AG04450 (cell line): ENCODE data around the gene TSPAN4. TPM values are rescaled to one million over a fixed set of nuclear protein-coding genes. Genes with fewer than 3 reads are reported as not detected.

Experiments
- CTCF ChIA-PET: fragments of 300-600, 350-600 bp; formaldehyde crosslinking; extraction: SDS; loops from one replicate; lab custom pipeline; 2022; ENCODE audit warnings: antibody characterized with exemption, inconsistent platforms; lab: Charles Lee
- POLR2A ChIA-PET: fragments of 350-600 bp; formaldehyde crosslinking; extraction: SDS; loops from one replicate; lab custom pipeline; 2021; ENCODE audit warnings: antibody characterized with exemption, inconsistent platforms; lab: Yijun Ruan, JAX
- DNase-seq: peaks from one replicate; pipeline ENCODE4 v3.0.0-alpha.2; 2011; ENCODE audit warnings: low read depth, low spot score
- H3K27ac ChIP-seq: one replicate; pipeline ENCODE4 v1.5.1; 2012; ENCODE audit warnings: low read depth, low read length, control low read depth
- H3K27me3 ChIP-seq: one replicate; pipeline ENCODE4 v1.6.0; 2012; ENCODE audit warnings: low read length; ENCODE audit not compliant: control insufficient read depth, insufficient read depth
- H3K4me3 ChIP-seq: 2 replicates; pipeline ENCODE4 v1.5.1; 2011; ENCODE audit warnings: mild to moderate bottlenecking, low read depth, low read length, control low read depth
- H3K9me3 ChIP-seq: 2 replicates; pipeline ENCODE4 v1.5.1; 2012; ENCODE audit warnings: low read length; ENCODE audit not compliant: control insufficient read depth, insufficient read depth
- CTCF ChIP-seq: IDR thresholded peaks from 2 replicates; pipeline ENCODE4 v1.5.1; 2011; ENCODE audit warnings: low read depth, low read length, control low read depth, inconsistent platforms
- polyA plus RNA-seq: library from polyadenylated mRNA; depleted of rRNA; stranded (reverse); fragments of >200 nt; gene quantifications from 2 replicates; pipeline ENCODE4 v1.2.3, GENCODE V29; 2011

Gene TSPAN4
- polyA plus RNA-seq, 1 experiment, result 92.6 TPM

DNA sequence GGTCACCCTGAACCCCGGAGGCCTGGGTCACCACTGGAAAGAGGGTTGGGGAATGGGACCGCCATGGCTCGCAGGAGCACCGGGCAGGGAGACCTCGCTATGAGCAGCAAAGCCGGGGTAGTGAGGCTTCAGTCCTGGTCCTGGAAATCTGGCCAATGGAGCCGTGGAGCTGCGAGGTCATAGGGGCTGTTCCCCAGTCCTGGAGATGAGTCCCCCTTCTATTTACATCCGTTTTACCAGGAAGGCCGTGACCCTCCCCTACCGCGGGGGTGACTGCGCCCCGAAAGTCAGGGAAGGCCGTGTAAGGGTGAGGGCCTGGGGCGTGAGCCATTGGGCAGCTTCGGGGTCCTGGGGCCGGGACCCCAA lies 38.1 kb upstream of the TSPAN4 start:
- TF ChIP-seq CTCF, result no peak
- ChIA-PET POLR2A (no interaction called here), CTCF (no interaction called here)
- DNase-seq, result no peak
- Histone ChIP-seq H3K27me3 (no peaks in the 10 kb centered on the region), H3K27ac (no peak overlapping the region), H3K4me3 (peak overlapping the region; percentile 64), H3K9me3 (peaks cover 3% of the 10 kb centered on the region; the same call in 1 of the 2 replicates)

GRCh38 chr11:808427-809286 lies 34.0 kb upstream of the TSPAN4 start:
- ChIA-PET POLR2A (interaction anchor here (0.6 to 1.4 kb wide), 10 partner anchors 10 to 264 kb away, joined by 3 to 31 read pairs (median 4); partner anchors contain the start of genes CD151, CEND1, PNPLA2 and TSPAN4), CTCF (no interaction called here)
- DNase-seq, result no peak
- H3K27me3 ChIP-seq, result no peaks in the 10 kb centered on the region
- H3K27ac ChIP-seq, result peak overlapping the region; percentile 99
- no peak for TF ChIP-seq CTCF
- no peaks in the 10 kb centered on the region; the same call in 1 of the 2 replicates for H3K9me3 ChIP-seq
- H3K4me3 ChIP-seq, result peak overlapping the region; percentile 69

DNA sequence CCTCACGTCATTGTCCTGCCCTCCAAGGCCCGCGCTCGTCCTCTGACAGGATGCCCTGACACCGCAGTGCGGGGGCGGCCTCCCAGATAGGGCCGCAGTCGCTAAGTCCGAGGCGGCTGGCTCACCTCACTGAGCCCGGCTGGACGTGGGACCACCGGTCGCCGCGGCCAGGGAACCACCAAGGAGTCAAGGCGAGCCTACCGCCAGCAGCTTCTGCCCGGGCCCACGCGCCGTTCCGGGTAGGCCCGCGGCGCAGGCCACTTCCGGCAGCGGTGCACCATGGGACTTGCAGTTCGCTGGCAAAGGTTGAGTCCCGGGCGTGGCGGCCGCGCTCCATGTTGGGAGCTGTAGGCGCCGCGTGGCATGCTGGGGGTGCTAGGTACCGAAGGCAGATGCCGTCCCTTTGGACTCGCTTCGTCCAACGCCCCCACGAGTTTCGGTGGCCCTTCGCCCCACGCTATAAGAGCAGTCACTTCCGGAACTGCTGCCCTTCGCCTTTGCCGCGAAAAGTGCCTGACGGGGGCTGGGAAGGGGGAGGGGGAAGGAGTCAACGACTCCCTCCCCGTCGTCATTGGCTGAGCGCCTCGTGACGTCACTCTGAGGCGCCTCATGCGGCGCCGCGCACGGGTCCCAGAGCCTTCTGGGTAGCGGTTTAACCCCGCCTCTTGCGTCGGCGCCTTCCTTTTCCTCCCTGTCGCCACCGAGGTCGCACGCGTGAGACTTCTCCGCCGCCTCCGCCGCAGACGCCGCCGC lies 33.2 kb upstream of the TSPAN4 start, which contains the start of gene RPLP2:
Gene RPLP2, plus strand, starts transcription at position 681 of the 753 bp plus-strand sequence. CDS start 268 bp downstream, outside the sequence.
- DNase-seq, result peak; percentile 89
- H3K27ac ChIP-seq, result peak within 1 kb of the TSS; percentile 99
- H3K4me3 ChIP-seq, result peak within 1 kb of the TSS; percentile 69
- ChIA-PET POLR2A (interaction anchor here (0.6 to 1.4 kb wide), 13 partner anchors 10 to 265 kb away, joined by 3 to 31 read pairs (median 4); partner anchors contain the start of genes CD151, CEND1, PNPLA2 and TSPAN4), CTCF (no interaction called here)
- H3K9me3 ChIP-seq, result no peaks in the 10 kb centered on the region; the same call in 1 of the 2 replicates
- TF ChIP-seq CTCF, result no peak
- H3K27me3 ChIP-seq, result no peaks in the 10 kb centered on the region

DNA sequence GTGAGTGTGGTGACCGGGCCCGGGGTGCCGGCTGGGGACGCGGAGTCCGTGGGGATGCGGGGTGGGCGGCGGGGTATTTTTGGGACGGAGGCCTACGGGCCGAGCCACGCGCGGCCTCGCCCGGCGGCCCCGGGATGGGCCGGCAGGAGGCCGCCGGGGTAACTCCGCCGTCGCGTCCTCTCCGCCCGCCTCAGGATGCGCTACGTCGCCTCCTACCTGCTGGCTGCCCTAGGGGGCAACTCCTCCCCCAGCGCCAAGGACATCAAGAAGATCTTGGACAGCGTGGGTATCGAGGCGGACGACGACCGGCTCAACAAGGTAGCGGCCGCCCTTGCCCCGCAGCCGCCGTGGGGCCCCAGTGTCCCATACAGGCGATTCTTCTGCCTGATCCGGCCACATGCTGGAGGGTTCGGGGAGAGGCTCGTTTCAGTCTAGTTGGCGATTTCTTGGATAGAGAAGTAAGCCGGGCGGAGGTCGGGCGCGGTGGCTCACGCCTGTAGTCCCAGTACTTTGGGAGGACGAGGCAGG lies 32.5 kb upstream of the TSPAN4 start:
- no peak for TF ChIP-seq CTCF
- peak overlapping the region; percentile 69 for H3K4me3 ChIP-seq
- peak overlapping the region; percentile 11 for H3K27ac ChIP-seq
- POLR2A ChIA-PET, result interaction anchor here (0.6 to 1.5 kb wide), 14 partner anchors 9 to 62 kb away, joined by 3 to 31 read pairs (median 5); partner anchors contain the start of genes CD151, CEND1, PNPLA2 and TSPAN4
- no peak for DNase-seq
- no peaks in the 10 kb centered on the region for H3K27me3 ChIP-seq
- CTCF ChIA-PET, result no interaction called here
- no peaks in the 10 kb centered on the region; the same call in 1 of the 2 replicates for H3K9me3 ChIP-seq
